ENCODE data around the gene ZNF175.

The ZNF175 gene

DNA sequence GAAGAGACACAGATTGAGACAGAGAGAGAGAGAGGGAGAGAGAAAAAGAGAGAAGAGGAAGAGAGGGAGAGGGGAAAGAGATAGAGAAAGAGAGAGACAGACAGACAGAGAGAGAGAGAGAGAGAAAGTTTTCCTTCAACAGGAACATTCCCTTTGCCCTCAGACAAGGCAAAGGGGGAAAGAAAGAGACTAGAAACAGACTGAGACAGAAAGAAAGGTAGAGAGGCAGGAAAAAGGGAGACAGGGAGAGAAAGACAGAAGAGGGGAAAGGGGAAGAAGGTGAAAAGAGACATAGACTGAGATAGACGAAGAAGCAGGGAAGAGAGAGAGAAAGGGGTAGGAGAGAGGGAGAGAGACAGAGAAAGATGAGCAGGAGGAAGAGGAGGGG lies 18.5 kb upstream of the ZNF175 start:
- Histone ChIP-seq H3K9me3 (ENCODE audit: insufficient read depth, low read depth, low read length) (no peaks in the 10 kb centered on the region), H3K9me2 (replicated peaks; ENCODE audit: low read depth, low read length) (no peaks in the 10 kb centered on the region), H3F3A (ENCODE audit: low read depth) (peaks cover 6% of the 10 kb centered on the region), H3K79me2 (ENCODE audit: insufficient read depth, low read length) (no peaks in the 10 kb centered on the region), H3K4me2 (ENCODE audit: low read depth, low read length, poor library complexity, severe bottlenecking) (no peak overlapping the region), H3K36me3 (ENCODE audit: insufficient read depth, low read length) (no peaks in the 10 kb centered on the region), H3K4me1 (ENCODE audit: insufficient read depth, low read length, poor library complexity, severe bottlenecking) (peaks cover 43% of the 10 kb centered on the region), H4K20me1 (ENCODE audit: insufficient read depth, low read length, poor library complexity, severe bottlenecking) (no peaks in the 10 kb centered on the region), H2AFZ (ENCODE audit: low read length) (no peak overlapping the region), H3K9ac (ENCODE audit: low read depth, low read length, poor library complexity, severe bottlenecking) (no peak overlapping the region), H3K4me3 (ENCODE audit: low read length, poor library complexity, severe bottlenecking) (no peak overlapping the region), H3K27me3 (ENCODE audit: insufficient read depth, low read length, poor library complexity, severe bottlenecking) (no peaks in the 10 kb centered on the region)
- no peak for TF ChIP-seq EZH2phosphoT487 (IDR thresholded peaks at IDR 0.05; ENCODE audit: borderline replicate concordance)
- TF ChIP-seq, protein P1, sequence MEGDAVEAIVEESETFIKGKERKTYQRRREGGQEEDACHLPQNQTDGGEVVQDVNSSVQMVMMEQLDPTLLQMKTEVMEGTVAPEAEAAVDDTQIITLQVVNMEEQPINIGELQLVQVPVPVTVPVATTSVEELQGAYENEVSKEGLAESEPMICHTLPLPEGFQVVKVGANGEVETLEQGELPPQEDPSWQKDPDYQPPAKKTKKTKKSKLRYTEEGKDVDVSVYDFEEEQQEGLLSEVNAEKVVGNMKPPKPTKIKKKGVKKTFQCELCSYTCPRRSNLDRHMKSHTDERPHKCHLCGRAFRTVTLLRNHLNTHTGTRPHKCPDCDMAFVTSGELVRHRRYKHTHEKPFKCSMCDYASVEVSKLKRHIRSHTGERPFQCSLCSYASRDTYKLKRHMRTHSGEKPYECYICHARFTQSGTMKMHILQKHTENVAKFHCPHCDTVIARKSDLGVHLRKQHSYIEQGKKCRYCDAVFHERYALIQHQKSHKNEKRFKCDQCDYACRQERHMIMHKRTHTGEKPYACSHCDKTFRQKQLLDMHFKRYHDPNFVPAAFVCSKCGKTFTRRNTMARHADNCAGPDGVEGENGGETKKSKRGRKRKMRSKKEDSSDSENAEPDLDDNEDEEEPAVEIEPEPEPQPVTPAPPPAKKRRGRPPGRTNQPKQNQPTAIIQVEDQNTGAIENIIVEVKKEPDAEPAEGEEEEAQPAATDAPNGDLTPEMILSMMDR (conservative IDR thresholded peaks at IDR 0.05; ENCODE audit: low read length) = no peak

DNA sequence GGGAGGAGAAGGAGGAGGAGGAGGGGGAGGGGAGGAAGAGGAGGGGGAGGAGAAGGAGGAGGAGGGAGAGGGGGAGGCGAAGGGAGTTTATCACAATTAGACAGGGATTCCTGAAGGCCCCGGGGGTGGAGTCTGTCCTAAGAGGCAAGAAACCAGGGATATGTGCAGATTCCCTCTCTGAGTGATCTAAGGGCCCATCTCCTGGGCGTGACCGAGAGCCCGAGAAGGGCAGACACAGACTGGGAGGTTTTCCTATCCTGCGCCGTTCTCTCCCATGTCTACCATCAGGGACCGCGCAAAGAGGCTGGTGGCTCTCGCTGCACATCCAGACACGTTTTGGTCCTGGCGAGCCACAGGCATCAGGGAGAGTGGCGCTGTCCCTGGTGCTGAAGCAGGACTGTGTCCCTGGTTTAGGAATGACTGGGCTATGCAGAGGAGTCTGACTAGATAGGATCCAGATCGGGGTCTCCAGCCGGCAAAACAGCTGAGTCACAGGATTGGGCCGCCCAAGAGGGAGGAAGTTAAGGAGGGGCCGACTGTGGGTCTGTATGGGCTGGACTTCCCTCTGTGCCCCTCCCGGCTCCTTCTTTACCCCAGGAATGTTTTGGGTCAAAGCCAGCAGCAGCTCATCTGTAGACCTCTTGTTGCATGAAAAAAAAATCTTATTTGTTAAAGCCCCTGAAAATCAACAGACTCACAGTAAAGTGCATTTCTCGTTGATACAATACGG lies 17.9 kb upstream of the ZNF175 start:
- H3F3A ChIP-seq (ENCODE audit: low read depth) = peaks cover 2% of the 10 kb centered on the region
- no peaks in the 10 kb centered on the region for H3K36me3 ChIP-seq (ENCODE audit: insufficient read depth, low read length)
- TF ChIP-seq EZH2phosphoT487 (IDR thresholded peaks at IDR 0.05; ENCODE audit: borderline replicate concordance) = no peak
- TF ChIP-seq, protein P1 (conservative IDR thresholded peaks at IDR 0.05; ENCODE audit: low read length) = no peak
- H3K9me3 ChIP-seq (ENCODE audit: insufficient read depth, low read depth, low read length) = no peaks in the 10 kb centered on the region
- no peaks in the 10 kb centered on the region for H3K9me2 ChIP-seq (replicated peaks; ENCODE audit: low read depth, low read length)
- no peaks in the 10 kb centered on the region for H3K79me2 ChIP-seq (ENCODE audit: insufficient read depth, low read length)
- H4K20me1 ChIP-seq (ENCODE audit: insufficient read depth, low read length, poor library complexity, severe bottlenecking) = no peaks in the 10 kb centered on the region
- H2AFZ ChIP-seq (ENCODE audit: low read length) = no peak overlapping the region
- no peak overlapping the region for H3K4me2 ChIP-seq (ENCODE audit: low read depth, low read length, poor library complexity, severe bottlenecking)
- H3K9ac ChIP-seq (ENCODE audit: low read depth, low read length, poor library complexity, severe bottlenecking) = no peak overlapping the region
- H3K27me3 ChIP-seq (ENCODE audit: insufficient read depth, low read length, poor library complexity, severe bottlenecking) = no peaks in the 10 kb centered on the region
- H3K4me3 ChIP-seq (ENCODE audit: low read length, poor library complexity, severe bottlenecking) = no peak overlapping the region
- H3K4me1 ChIP-seq (ENCODE audit: insufficient read depth, low read length, poor library complexity, severe bottlenecking) = peaks cover 38% of the 10 kb centered on the region

DNA sequence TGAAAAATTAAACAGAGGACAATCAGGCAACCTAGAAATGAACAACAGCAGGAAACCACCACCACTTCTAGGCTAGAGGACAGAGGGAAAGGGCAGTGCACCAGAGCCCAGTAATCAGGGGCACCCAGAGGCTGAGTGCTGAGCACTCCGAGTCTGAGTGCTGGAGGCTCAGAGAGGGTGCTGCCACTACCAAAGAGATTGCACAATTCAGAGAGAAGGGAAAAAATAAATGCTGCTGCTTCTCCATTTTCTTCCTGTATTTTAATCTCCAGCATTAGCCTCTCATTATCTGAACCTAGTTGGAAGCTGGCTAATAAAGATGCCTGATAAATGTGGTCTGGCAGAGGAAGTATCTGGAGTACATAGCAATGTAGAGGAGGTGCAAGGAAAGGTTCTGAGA lies 11.8 kb upstream of the ZNF175 start:
- no peak overlapping the region for H3K4me2 ChIP-seq (ENCODE audit: low read depth, low read length, poor library complexity, severe bottlenecking)
- no peaks in the 10 kb centered on the region for H3K79me2 ChIP-seq (ENCODE audit: insufficient read depth, low read length)
- TF ChIP-seq, protein P1 (conservative IDR thresholded peaks at IDR 0.05; ENCODE audit: low read length) = no peak
- no peak for TF ChIP-seq EZH2phosphoT487 (IDR thresholded peaks at IDR 0.05; ENCODE audit: borderline replicate concordance)
- H3K36me3 ChIP-seq (ENCODE audit: insufficient read depth, low read length) = no peaks in the 10 kb centered on the region
- no peak overlapping the region for H3K4me3 ChIP-seq (ENCODE audit: low read length, poor library complexity, severe bottlenecking)
- no peak overlapping the region for H2AFZ ChIP-seq (ENCODE audit: low read length)
- H4K20me1 ChIP-seq (ENCODE audit: insufficient read depth, low read length, poor library complexity, severe bottlenecking) = no peaks in the 10 kb centered on the region
- no peaks in the 10 kb centered on the region for H3K9me3 ChIP-seq (ENCODE audit: insufficient read depth, low read depth, low read length)
- H3K4me1 ChIP-seq (ENCODE audit: insufficient read depth, low read length, poor library complexity, severe bottlenecking) = no peaks in the 10 kb centered on the region
- no peaks in the 10 kb centered on the region for H3K9me2 ChIP-seq (replicated peaks; ENCODE audit: low read depth, low read length)
- H3F3A ChIP-seq (ENCODE audit: low read depth) = no peaks in the 10 kb centered on the region
- no peak overlapping the region for H3K9ac ChIP-seq (ENCODE audit: low read depth, low read length, poor library complexity, severe bottlenecking)
- H3K27me3 ChIP-seq (ENCODE audit: insufficient read depth, low read length, poor library complexity, severe bottlenecking) = no peaks in the 10 kb centered on the region

Data from Loucy (cell line).